B cell (primary cell): ENCODE measurements around the gene PHACTR1. TPM values are rescaled to one million over a fixed set of nuclear protein-coding genes. Genes with fewer than 3 reads are reported as not detected.

ENCODE experiments used
- ATAC-seq: fragments of 200-7000 bp; cut with Tn5 transposase; one replicate; pipeline ENCODE4 v1.10.0; 2021; ENCODE audit warnings: low read depth, mild to moderate bottlenecking, moderate number of reproducible peaks, moderate library complexity
- CTCF ChIA-PET: fragments of 350-600 bp; sonication (Branson Sonifier 250); formaldehyde crosslinking; loops from one replicate; lab custom pipeline; 2021; ENCODE audit warnings: antibody characterized with exemption, inconsistent platforms; lab: Charles Lee
- POLR2A ChIA-PET: fragments of 350-600 bp; sonication (Branson Sonifier 250); formaldehyde crosslinking; loops from one replicate; lab custom pipeline; 2021; ENCODE audit warnings: antibody characterized with exemption; lab: Charles Lee
- DNase-seq: peaks from one replicate; pipeline ENCODE4 v3.0.0; 2013
- H2AFZ ChIP-seq: 2 replicates; pipeline ENCODE4 v1.6.1; 2012; ENCODE audit warnings: mild to moderate bottlenecking, low read depth, low read length; ENCODE audit not compliant: insufficient read depth, poor library complexity, severe bottlenecking
- H3K27ac ChIP-seq, 2 donors: 1 replicate in 1 of 2; 2 replicates in 1 of 2; pipeline ENCODE4 v1.5.1; 2012 to 2013; ENCODE audit warnings: low read length in 2 of 2, mild to moderate bottlenecking in 2 of 2, moderate library complexity in 1 of 2
- H3K27me3 ChIP-seq, 4 experiments: fragments of 200-600 bp in 1 of 4; sonication (generic) in 1 of 4; replicated peaks in 1 of 4; 1 replicate in 2 of 4; 2 replicates in 2 of 4; pipeline versions ENCODE4 v1.6.1 to v1.7.0; 2013 to 2016; ENCODE audit warnings: low read length in 3 of 4, mild to moderate bottlenecking in 2 of 4, mixed read lengths in 1 of 4, moderate library complexity in 1 of 4; ENCODE audit not compliant: insufficient read depth in 4 of 4, control insufficient read depth in 3 of 4; ENCODE audit errors: control extremely low read depth in 1 of 4
- H3K36me3 ChIP-seq, 2 experiments: replicated peaks in 1 of 2; 1 replicate in 1 of 2; 2 replicates in 1 of 2; pipeline versions ENCODE4 v1.6.1 to v1.7.1; 2013; ENCODE audit warnings: low read length in 1 of 2; ENCODE audit not compliant: insufficient read depth in 2 of 2, control insufficient read depth in 1 of 2; ENCODE audit errors: control extremely low read depth in 1 of 2, extremely low read depth in 1 of 2
- H3K4me1 ChIP-seq, 2 donors: fragments of 200-600 bp in 1 of 2; sonication (generic) in 1 of 2; 1 replicate in 1 of 2; 2 replicates in 1 of 2; pipeline versions ENCODE4 v1.5.1 to v1.6.1; 2013 to 2017; ENCODE audit warnings: low read length in 2 of 2; ENCODE audit not compliant: control insufficient read depth in 2 of 2, insufficient read depth in 2 of 2
- H3K4me2 ChIP-seq: replicated peaks from 2 replicates; pipeline ENCODE3; 2012; ENCODE audit warnings: mild to moderate bottlenecking, low read depth, low read length; ENCODE audit not compliant: poor library complexity, severe bottlenecking
- H3K4me3 ChIP-seq, 5 experiments: fragments of 200-600 bp in 1 of 5; sonication (generic) in 1 of 5; 1 replicate in 3 of 5; 2 replicates in 2 of 5; pipeline versions ENCODE4 v1.5.1 to v1.7.0; 2011 to 2016; ENCODE audit warnings: low read length in 4 of 5, mild to moderate bottlenecking in 4 of 5, low read depth in 2 of 5, control low read depth in 1 of 5, moderate library complexity in 1 of 5; ENCODE audit not compliant: insufficient read depth in 1 of 5; ENCODE audit errors: control extremely low read depth in 1 of 5, extremely low read depth in 1 of 5
- H3K79me2 ChIP-seq: fragments of 200-600 bp; sonication (generic); one replicate; pipeline ENCODE4 v1.6.0; 2016; ENCODE audit warnings: low read length; ENCODE audit not compliant: control insufficient read depth, insufficient read depth
- H3K9ac ChIP-seq: fragments of 200-600 bp; sonication (generic); 2 replicates; pipeline ENCODE4 v1.6.1; 2017; ENCODE audit warnings: mild to moderate bottlenecking, low read length, moderate library complexity
- H3K9me3 ChIP-seq, 3 donors: one replicate each; pipeline versions ENCODE4 v1.6.1 to v1.7.1; 2013; ENCODE audit warnings: low read length in 2 of 3; ENCODE audit not compliant: control insufficient read depth in 2 of 3, insufficient read depth in 1 of 3; ENCODE audit errors: control extremely low read depth in 1 of 3
- H4K20me1 ChIP-seq: 2 replicates; pipeline ENCODE4 v1.6.0; 2012; ENCODE audit warnings: mild to moderate bottlenecking, low read length; ENCODE audit not compliant: insufficient read depth, control insufficient read depth, poor library complexity, severe bottlenecking
- H3K27ac Mint-ChIP-seq: one replicate; pipeline ENCODE4 v1.8.0; 2021; ENCODE audit warnings: mixed read lengths
- H3K27me3 Mint-ChIP-seq: one replicate; pipeline ENCODE4 v1.8.0; 2021; ENCODE audit warnings: mixed read lengths
- H3K4me1 Mint-ChIP-seq: one replicate; pipeline ENCODE4 v1.8.0; 2021; ENCODE audit warnings: mixed read lengths
- H3K4me3 Mint-ChIP-seq: one replicate; pipeline ENCODE4 v1.8.0; 2021; ENCODE audit warnings: mixed read lengths
- H3K9me3 Mint-ChIP-seq: one replicate; pipeline ENCODE4 v1.8.0; 2022; ENCODE audit warnings: mixed read lengths; ENCODE audit not compliant: insufficient read depth
- EZH2 ChIP-seq: IDR thresholded peaks from 2 replicates; pipeline ENCODE4 v1.6.1; 2012; ENCODE audit warnings: borderline replicate concordance, low read depth, mild to moderate bottlenecking, moderate library complexity, low read length; ENCODE audit not compliant: insufficient read depth, poor library complexity, severe bottlenecking
- WGBS: methylation state at CpG from one replicate; pipeline ENCODE4 v1.1.5; 2013; ENCODE audit warnings: missing lambda C conversion rate; ENCODE audit not compliant: insufficient coverage; 5-methylcytosine and 5-hydroxymethylcytosine counted together
- intact Hi-C: fragments of 100-400 bp; cut with micrococcal nuclease; formaldehyde crosslinking; loops from one replicate; pipeline ENCODE4 v1.10.0; 2022
- polyA plus RNA-seq: library from polyadenylated mRNA; depleted of rRNA; stranded (reverse); fragments of >200 nt; gene quantifications from 2 replicates; pipeline ENCODE4 v1.2.3, GENCODE V29; 2012
- total RNA-seq, 2 donors: library from RNA; stranded (reverse); fragments of 120-200 nt in 1 of 2; gene quantifications; 1 replicate in 1 of 2; 2 replicates in 1 of 2; pipeline versions ENCODE4 v1.2.3 to v1.2.4, GENCODE V29; 2013 to 2022
- TF ChIP-seq, protein P1 (sequence below): fragments of 200-600 bp; IDR thresholded peaks from one replicate; pipeline ENCODE4 v1.8.0; 2022; ENCODE audit warnings: antibody characterized with exemption, mild to moderate bottlenecking

The PHACTR1 gene
- total and polyA plus RNA-seq, 2 donors (not counting 1 experiment from before 2014, with no cell fraction given): 30.2 to 129 TPM

DNA sequence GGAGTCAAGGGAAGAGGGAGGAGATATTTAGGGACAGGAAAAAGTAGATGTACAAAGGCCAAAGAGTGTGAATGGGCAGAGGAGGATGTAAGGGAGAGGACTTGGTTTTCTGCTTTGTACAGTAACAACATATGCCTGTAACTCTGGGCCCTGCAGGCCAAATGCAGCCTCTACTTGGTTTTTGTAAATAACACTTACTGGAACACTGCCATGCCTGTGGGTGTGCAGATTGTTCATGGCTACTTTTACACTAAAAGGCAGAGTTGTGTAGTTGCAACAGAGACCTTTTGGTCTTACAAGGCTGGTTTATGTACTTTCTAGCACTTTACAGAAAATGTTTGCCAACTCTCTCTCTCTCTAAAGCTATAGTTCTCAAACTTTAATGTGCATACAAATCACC, 157.1 kb downstream of the PHACTR1 start:
- no peaks in the 10 kb centered on the region for H3K36me3 ChIP-seq
- TF ChIP-seq, protein P1, sequence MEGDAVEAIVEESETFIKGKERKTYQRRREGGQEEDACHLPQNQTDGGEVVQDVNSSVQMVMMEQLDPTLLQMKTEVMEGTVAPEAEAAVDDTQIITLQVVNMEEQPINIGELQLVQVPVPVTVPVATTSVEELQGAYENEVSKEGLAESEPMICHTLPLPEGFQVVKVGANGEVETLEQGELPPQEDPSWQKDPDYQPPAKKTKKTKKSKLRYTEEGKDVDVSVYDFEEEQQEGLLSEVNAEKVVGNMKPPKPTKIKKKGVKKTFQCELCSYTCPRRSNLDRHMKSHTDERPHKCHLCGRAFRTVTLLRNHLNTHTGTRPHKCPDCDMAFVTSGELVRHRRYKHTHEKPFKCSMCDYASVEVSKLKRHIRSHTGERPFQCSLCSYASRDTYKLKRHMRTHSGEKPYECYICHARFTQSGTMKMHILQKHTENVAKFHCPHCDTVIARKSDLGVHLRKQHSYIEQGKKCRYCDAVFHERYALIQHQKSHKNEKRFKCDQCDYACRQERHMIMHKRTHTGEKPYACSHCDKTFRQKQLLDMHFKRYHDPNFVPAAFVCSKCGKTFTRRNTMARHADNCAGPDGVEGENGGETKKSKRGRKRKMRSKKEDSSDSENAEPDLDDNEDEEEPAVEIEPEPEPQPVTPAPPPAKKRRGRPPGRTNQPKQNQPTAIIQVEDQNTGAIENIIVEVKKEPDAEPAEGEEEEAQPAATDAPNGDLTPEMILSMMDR: no peak
- no peak for TF ChIP-seq EZH2
- DNase-seq (no peak), ATAC-seq (no peak)
- H3K27me3 Mint-ChIP-seq: peaks cover 29% of the 10 kb centered on the region
- ChIA-PET CTCF (interaction anchor here (1.5 kb wide), 1 partner anchor 20 kb away, joined by 4 read pairs; no protein-coding TSS in a partner anchor), POLR2A (no interaction called here)
- no peaks in the 10 kb centered on the region for H3K79me2 ChIP-seq
- no peaks in the 10 kb centered on the region for H3K4me1 ChIP-seq
- no peak overlapping the region for H3K27ac Mint-ChIP-seq
- H3K9me3 ChIP-seq: no peaks in the 10 kb centered on the region
- no peak overlapping the region for H3K4me3 ChIP-seq
- H2AFZ ChIP-seq: no peak overlapping the region
- no peaks in the 10 kb centered on the region for H3K4me1 Mint-ChIP-seq
- H3K9me3 Mint-ChIP-seq: no peaks in the 10 kb centered on the region
- intact Hi-C loops: no loop called here
- H3K9ac ChIP-seq: no peak overlapping the region
- H3K27ac ChIP-seq: no peak overlapping the region
- H4K20me1 ChIP-seq: no peaks in the 10 kb centered on the region
- no peak overlapping the region for H3K4me2 ChIP-seq
- H3K4me3 Mint-ChIP-seq: no peak overlapping the region
- H3K27me3 ChIP-seq: peaks cover 0 to 5% (median 2%) of the 10 kb centered on the region in 4 experiments

DNA sequence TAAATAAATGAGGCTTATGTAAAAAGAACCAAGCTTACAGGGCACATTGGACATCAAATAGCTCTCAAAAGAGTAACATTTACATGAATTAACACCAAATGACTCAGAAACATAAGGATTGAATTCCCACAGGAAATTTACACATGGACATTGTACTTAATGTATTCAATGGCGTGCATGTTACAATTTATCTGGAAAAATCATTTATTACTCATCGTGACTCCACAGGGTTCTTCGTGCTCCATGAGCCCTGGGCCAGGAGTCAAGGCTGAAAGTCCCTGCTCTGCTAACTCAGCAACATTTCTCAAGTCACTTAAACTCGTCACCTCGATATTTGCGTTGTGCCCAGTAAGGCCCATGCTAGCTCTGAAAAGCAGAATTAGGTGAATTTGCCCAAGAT, 158.5 kb downstream of the PHACTR1 start:
- Histone ChIP-seq H3K9me3 (no peaks in the 10 kb centered on the region), H3K27ac (no peak overlapping the region), H3K4me3 (no peak overlapping the region), H3K79me2 (no peaks in the 10 kb centered on the region), H2AFZ (no peak overlapping the region), H3K36me3 (no peaks in the 10 kb centered on the region), H3K4me1 (no peaks in the 10 kb centered on the region), H3K27me3 (peaks cover 0 to 5% (median under 1%) of the 10 kb centered on the region in 4 experiments), H4K20me1 (no peaks in the 10 kb centered on the region), H3K9ac (no peak overlapping the region), H3K4me2 (no peak overlapping the region)
- peaks cover 37% of the 10 kb centered on the region for H3K27me3 Mint-ChIP-seq
- CTCF ChIA-PET: interaction anchor here (1.5 kb wide), 1 partner anchor 18 kb away, joined by 4 read pairs; no protein-coding TSS in a partner anchor
- DNase-seq: no peak
- TF ChIP-seq EZH2: no peak
- TF ChIP-seq, protein P1: no peak
- H3K9me3 Mint-ChIP-seq: no peaks in the 10 kb centered on the region
- ATAC-seq: no peak
- 93% methylated on average over 6 of the region's 6 CpGs for WGBS
- no peak overlapping the region for H3K4me3 Mint-ChIP-seq
- H3K27ac Mint-ChIP-seq: no peak overlapping the region
- intact Hi-C loops: no loop called here
- no peaks in the 10 kb centered on the region for H3K4me1 Mint-ChIP-seq
- POLR2A ChIA-PET: no interaction called here
